SJCRH30 (cell line): ENCODE measurements around the gene SUGCT. TPM values are rescaled to one million over a fixed set of nuclear protein-coding genes. Genes with fewer than 3 reads are reported as not detected.

ENCODE experiments used
- DNase-seq, 2 experiments: peaks; one replicate each; pipeline ENCODE4 v3.0.0-alpha.2; 2015 to 2020
- H3K27ac ChIP-seq: fragments of 250-450 bp; sonication (Bioruptor Pico); 2 replicates; pipeline ENCODE4 v1.5.1; 2020; ENCODE audit warnings: mild to moderate bottlenecking, moderate library complexity
- H3K27me3 ChIP-seq: fragments of 250-450 bp; sonication (Bioruptor Pico); 2 replicates; pipeline ENCODE4 v1.5.1; 2020; ENCODE audit warnings: mild to moderate bottlenecking, moderate library complexity
- H3K36me3 ChIP-seq: fragments of 250-450 bp; sonication (Bioruptor Pico); 2 replicates; pipeline ENCODE4 v1.5.1; 2020; ENCODE audit warnings: mild to moderate bottlenecking, moderate library complexity
- H3K4me1 ChIP-seq: fragments of 250-450 bp; sonication (Bioruptor Pico); 2 replicates; pipeline ENCODE4 v1.5.1; 2020; ENCODE audit warnings: mild to moderate bottlenecking, moderate library complexity
- H3K4me3 ChIP-seq: fragments of 250-450 bp; sonication (Bioruptor Pico); 2 replicates; pipeline ENCODE4 v1.5.1; 2020; ENCODE audit warnings: mild to moderate bottlenecking, moderate library complexity
- H3K9me3 ChIP-seq: fragments of 250-450 bp; sonication (Bioruptor Pico); replicated peaks from 2 replicates; pipeline ENCODE4 v1.5.1; 2020; ENCODE audit warnings: mild to moderate bottlenecking, moderate library complexity
- total RNA-seq: library from RNA; depleted of rRNA; stranded (reverse); fragments of >200 nt; shearing (Covaris generic); gene quantifications from 2 replicates; pipeline ENCODE4 v1.2.3, GENCODE V29; 2014

Gene SUGCT
- total RNA-seq, 1 experiment from 2014 or later = 4.8 TPM

DNA sequence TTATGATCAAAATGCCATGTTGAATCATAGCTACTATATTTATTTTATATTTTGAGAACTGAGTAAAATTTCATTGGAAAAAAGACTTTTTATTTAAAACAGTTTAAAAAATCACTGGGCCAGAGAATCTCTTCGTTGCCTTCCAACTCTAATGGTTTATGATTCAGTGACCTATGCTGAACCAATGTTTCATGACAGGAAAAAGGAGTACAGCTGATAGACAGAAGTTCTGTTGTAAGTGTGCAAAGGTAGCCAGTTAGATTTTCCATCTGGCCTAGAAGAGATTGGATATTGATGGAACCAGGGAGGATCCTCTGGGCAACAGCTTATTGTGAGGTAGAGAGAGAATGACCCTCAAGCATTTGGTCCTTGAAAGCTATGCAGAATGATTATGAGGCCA, 745.8 kb downstream of the SUGCT start:
- no peak for DNase-seq
- H3K4me1 ChIP-seq = no peaks in the 10 kb centered on the region
- H3K27me3 ChIP-seq = no peaks in the 10 kb centered on the region
- H3K9me3 ChIP-seq = no peaks in the 10 kb centered on the region
- H3K4me3 ChIP-seq = no peak overlapping the region
- H3K27ac ChIP-seq = no peak overlapping the region
- no peaks in the 10 kb centered on the region for H3K36me3 ChIP-seq

DNA sequence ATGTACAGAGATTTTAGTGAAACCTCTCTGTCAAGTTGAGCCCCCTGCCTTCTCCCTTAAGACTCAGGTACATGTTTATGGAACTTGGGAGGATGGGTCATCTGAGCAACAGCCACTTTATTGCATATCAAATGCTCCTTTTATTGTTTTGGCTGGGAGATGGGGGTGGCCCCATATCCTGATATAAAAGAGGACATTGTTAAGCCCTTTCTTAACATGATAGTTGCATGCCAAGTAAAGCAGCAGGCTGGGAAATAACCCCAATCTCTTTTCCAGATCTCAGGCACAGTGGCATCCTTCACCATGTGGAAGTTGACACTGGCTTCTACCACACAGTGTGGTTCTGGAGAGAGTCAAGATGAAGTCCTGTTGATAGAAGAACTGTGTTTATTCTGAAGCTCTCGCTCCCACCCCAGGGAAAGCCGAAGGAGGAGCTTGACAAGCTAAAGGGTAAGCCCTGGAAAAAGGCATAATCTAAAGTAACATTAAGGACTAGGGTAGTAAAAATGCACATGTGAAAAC, 746.7 kb downstream of the SUGCT start:
- H3K27ac ChIP-seq = no peak overlapping the region
- H3K27me3 ChIP-seq = no peaks in the 10 kb centered on the region
- DNase-seq = no peak
- no peaks in the 10 kb centered on the region for H3K4me1 ChIP-seq
- no peaks in the 10 kb centered on the region for H3K9me3 ChIP-seq
- H3K36me3 ChIP-seq = no peaks in the 10 kb centered on the region
- no peak overlapping the region for H3K4me3 ChIP-seq

DNA sequence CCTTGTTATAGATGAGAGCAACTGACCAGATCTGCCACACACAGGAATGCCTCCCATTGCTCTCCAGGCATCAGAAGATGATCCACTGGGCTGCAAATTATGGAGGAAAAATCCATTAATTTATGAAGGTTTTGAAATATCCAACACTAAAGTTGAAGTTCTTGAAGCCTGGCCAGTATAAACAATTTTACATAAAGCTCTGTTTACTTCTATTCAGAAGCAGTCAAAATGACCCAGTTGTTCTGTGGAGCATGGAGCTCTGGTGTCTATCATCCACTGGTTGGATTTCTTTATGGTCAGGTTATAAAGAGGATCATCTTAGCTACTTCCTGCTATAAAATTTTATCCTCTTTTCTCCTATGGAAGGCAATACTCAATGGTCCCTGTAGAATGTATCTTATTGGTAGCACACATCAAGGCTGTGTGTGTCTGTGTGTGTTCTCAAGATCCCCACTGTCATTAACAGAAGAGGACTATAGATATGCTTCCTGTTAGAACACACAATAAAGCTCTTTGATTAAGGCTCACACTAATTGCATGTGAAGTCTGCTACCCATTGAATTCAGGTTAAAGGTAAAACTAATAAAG, 747.4 kb downstream of the SUGCT start:
- Histone ChIP-seq H3K27me3 (no peaks in the 10 kb centered on the region), H3K9me3 (no peaks in the 10 kb centered on the region), H3K27ac (no peak overlapping the region), H3K4me1 (no peaks in the 10 kb centered on the region), H3K36me3 (no peaks in the 10 kb centered on the region), H3K4me3 (no peak overlapping the region)
- no peak for DNase-seq

DNA sequence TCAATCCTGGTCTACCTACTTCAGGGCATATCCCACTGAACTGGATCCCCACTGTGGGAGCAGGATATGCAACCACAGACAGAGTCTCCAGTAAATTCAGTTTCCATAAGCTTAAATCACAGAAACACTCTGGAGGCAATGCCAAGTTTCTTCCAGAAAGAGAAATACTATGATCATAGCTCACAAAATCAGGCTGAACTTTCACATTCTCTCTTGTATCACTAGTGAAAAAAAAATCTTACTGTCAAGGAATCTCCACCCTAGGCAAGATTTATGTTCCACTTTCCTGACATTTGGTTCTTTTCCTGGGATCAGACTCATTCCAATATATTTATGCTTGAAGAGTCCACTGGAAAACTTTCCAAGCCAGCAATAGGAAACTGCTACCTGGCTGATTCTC, 749.0 kb downstream of the SUGCT start:
- no peaks in the 10 kb centered on the region for H3K36me3 ChIP-seq
- no peaks in the 10 kb centered on the region for H3K27me3 ChIP-seq
- H3K27ac ChIP-seq = no peak overlapping the region
- no peaks in the 10 kb centered on the region for H3K9me3 ChIP-seq
- H3K4me1 ChIP-seq = no peaks in the 10 kb centered on the region
- DNase-seq = no peak
- H3K4me3 ChIP-seq = no peak overlapping the region

DNA sequence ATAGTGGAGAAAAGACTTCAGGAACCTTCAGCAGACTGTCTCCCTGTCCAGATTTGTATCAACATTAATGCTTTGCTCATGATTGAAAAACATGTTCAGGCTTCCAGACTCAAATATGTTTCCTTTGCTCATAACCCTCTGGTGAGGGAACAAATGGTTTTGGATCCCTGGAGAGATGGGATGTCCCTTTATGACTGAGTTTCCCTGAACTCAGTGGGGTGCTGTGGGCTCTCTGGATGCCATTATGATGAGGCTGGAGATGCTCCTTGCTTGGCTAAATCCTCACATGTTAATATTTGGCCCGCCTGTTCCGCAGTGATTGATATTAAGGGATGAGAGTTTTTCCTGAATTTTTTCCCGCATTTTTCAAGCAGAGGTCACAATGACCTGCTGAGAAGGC, 749.4 kb downstream of the SUGCT start:
- Histone ChIP-seq H3K36me3 (no peaks in the 10 kb centered on the region), H3K4me3 (no peak overlapping the region), H3K27me3 (no peaks in the 10 kb centered on the region), H3K9me3 (no peaks in the 10 kb centered on the region), H3K4me1 (no peaks in the 10 kb centered on the region), H3K27ac (no peak overlapping the region)
- DNase-seq = no peak

DNA sequence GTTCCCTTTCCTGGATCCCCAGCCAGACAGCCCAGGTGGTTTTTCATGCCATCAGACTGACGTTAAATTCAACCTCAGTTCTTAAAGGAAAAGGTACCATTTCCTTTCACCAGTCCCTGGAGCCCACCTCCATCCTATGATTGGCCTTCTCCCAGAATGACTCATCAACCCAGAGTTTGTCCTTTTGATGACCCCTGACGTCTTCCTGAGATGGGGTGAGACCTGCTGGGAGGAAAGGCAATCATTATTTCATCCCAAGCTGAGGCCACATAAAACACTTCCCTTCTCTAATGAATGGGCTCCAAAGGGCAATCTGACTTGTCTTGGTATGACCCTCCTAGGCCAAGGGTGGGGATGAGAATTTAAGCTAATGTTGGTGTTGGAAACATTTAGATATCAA, 750.7 kb downstream of the SUGCT start:
- Histone ChIP-seq H3K9me3 (no peaks in the 10 kb centered on the region), H3K27me3 (no peaks in the 10 kb centered on the region), H3K36me3 (no peaks in the 10 kb centered on the region), H3K27ac (no peak overlapping the region), H3K4me3 (no peak overlapping the region), H3K4me1 (no peaks in the 10 kb centered on the region)
- DNase-seq = peak in 1 of 2 experiments; percentile 15

DNA sequence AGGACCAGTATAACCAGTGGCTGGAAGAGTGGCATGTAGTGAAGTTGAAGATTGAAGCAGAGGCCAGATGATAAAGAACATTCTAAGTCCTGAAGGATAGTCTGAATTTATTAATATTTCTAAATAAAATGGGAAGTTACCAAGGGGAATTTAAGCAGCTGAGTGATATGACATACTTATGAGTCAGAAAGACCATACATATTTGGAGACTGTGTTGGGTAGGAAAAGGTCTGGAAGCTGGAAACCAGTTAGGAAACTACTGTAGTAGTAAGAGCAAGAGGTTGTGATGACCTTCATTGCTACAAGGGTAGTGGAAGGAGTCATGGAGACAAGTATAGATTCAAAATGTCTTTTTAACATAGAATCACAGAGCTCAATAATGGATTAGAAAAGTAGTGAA, 752.3 kb downstream of the SUGCT start:
- H3K27ac ChIP-seq = no peak overlapping the region
- no peak overlapping the region for H3K4me3 ChIP-seq
- H3K27me3 ChIP-seq = no peaks in the 10 kb centered on the region
- DNase-seq = no peak
- no peaks in the 10 kb centered on the region for H3K9me3 ChIP-seq
- H3K4me1 ChIP-seq = no peaks in the 10 kb centered on the region
- H3K36me3 ChIP-seq = no peaks in the 10 kb centered on the region

DNA sequence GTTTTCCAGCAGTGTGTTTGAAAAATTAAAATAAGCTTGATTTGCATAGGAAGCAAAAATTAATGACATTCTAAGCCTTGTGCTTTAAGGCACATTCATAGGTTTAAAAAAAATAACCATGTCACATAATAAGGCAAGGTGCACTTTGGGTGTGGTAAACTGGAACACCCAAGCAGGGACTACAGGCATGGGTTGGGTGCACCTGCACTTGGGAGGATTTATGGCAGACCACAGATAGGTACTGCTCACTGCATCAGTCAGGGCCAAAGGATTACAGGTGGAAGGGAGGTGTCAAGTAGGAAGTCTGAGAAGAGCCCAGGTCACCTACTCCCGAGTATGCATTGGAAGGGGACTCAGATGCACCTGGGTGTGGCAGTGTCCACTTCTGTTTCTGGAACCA, 753.7 kb downstream of the SUGCT start:
- no peaks in the 10 kb centered on the region for H3K4me1 ChIP-seq
- no peaks in the 10 kb centered on the region for H3K36me3 ChIP-seq
- H3K27ac ChIP-seq = no peak overlapping the region
- no peaks in the 10 kb centered on the region for H3K9me3 ChIP-seq
- H3K4me3 ChIP-seq = no peak overlapping the region
- H3K27me3 ChIP-seq = no peaks in the 10 kb centered on the region
- no peak for DNase-seq

DNA sequence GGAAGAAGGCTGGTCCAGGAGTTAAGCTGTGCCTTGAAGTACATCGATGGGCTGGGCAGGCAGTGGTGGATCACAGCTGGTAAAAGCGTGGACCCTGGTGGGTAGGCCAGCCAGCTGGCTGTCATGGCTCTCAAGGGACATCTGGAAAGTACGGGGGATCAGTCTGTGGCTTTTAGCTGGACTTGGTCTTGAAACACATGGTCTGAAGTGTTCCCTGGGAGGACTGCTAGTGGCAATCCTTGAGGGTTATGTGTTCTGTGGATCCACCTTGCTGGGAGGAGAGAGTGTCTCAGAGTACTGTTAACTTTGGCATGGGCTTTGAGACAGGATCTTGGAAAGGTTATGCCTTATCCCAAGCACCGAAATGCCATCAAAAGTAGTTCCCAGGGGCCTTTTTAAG, 754.3 kb downstream of the SUGCT start:
- Histone ChIP-seq H3K9me3 (no peaks in the 10 kb centered on the region), H3K4me3 (no peak overlapping the region), H3K27ac (no peak overlapping the region), H3K27me3 (no peaks in the 10 kb centered on the region), H3K4me1 (no peaks in the 10 kb centered on the region), H3K36me3 (no peaks in the 10 kb centered on the region)
- DNase-seq = no peak

DNA sequence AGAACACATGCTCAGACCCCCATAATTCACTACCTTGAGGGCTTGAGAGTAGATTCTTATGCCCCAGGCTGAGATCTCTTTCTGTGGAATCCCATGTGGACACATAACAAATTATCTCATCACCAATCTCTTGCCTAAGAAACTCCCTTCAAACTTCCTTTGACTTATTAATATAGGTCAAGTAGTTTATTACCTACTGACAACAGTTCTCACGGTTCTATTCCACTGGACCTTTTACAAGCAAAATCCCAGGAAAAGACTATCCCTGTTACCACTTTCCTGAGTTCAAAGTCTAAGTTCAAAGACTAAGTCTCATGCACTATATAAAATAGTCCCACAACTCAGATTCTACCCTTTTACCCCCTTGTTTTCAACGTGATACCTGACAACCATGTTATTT, 754.7 kb downstream of the SUGCT start:
- H3K36me3 ChIP-seq = no peaks in the 10 kb centered on the region
- DNase-seq = no peak
- H3K9me3 ChIP-seq = no peaks in the 10 kb centered on the region
- no peaks in the 10 kb centered on the region for H3K27me3 ChIP-seq
- no peaks in the 10 kb centered on the region for H3K4me1 ChIP-seq
- H3K27ac ChIP-seq = no peak overlapping the region
- no peak overlapping the region for H3K4me3 ChIP-seq

DNA sequence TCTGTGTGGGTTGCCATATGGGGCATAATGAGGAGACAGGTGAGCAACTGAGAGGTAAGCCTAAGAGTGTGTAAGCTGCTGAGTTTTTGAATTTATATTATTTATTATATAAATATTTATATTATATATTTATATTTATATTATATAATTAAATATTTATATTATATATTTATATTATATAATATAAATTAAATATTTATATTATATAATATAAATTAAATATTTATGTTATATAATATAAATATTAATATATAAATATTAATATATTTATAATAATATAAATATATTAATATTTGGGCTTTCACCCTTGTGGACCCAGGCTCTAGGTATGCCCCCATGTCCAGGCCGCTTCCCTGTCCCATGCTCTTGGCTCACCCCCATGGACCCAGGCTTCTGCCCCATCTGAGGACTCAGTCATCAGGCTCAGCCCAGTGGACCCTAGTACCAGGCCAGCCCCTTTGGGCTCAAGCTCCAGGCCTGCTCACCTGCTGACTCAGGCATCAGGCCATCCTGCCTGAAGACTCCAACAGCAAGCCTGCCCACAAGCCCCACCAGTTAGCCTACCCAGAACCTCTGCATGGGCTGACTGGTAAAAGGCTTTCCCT, 755.4 kb downstream of the SUGCT start:
- no peaks in the 10 kb centered on the region for H3K27me3 ChIP-seq
- no peaks in the 10 kb centered on the region for H3K9me3 ChIP-seq
- no peak overlapping the region for H3K27ac ChIP-seq
- DNase-seq = no peak
- H3K4me1 ChIP-seq = no peaks in the 10 kb centered on the region
- H3K4me3 ChIP-seq = no peak overlapping the region
- no peaks in the 10 kb centered on the region for H3K36me3 ChIP-seq

DNA sequence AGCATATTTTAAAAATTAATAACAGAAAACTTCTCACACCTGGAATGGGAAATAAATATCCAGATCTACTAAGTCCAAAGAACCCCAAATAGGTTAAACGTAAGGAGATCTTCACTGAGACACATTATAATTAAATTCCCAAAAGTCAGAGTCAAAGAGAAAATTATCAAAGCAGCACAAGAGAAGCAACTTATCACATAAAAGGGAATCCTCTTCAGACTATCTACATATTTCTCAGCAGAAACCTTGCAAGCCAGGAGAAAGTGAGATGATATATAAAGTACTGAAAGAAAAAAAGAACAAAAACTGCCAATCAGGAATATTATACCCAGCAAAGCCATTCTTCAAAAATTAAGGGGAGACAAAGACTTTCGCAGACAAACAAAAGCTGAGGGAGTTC, 756.4 kb downstream of the SUGCT start:
- Histone ChIP-seq H3K4me1 (no peaks in the 10 kb centered on the region), H3K36me3 (no peaks in the 10 kb centered on the region), H3K9me3 (no peaks in the 10 kb centered on the region), H3K27ac (no peak overlapping the region), H3K27me3 (no peaks in the 10 kb centered on the region), H3K4me3 (no peak overlapping the region)
- DNase-seq = no peak

DNA sequence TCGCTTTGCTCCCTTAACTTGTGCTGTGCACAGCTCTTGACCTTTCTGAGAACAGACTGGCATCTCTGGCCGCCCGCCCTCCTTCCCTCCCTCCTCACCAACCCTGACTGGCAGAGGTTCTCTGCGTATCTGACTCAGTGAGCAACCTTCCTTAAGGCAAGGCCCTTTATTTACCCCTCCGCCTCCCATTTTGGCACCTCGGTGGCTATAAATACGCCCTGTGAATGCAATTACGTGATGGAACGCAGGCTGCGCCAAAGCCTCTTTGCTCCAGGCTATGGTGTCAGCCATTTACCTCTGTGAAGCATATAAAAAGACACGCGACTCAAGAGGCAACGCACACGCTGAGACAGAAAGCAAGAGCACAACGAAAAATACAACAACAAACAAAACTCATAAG, 764.3 kb downstream of the SUGCT start:
- Histone ChIP-seq H3K4me1 (no peaks in the 10 kb centered on the region), H3K27ac (no peak overlapping the region), H3K36me3 (no peaks in the 10 kb centered on the region), H3K4me3 (no peak overlapping the region), H3K9me3 (no peaks in the 10 kb centered on the region), H3K27me3 (no peaks in the 10 kb centered on the region)
- DNase-seq = no peak

DNA sequence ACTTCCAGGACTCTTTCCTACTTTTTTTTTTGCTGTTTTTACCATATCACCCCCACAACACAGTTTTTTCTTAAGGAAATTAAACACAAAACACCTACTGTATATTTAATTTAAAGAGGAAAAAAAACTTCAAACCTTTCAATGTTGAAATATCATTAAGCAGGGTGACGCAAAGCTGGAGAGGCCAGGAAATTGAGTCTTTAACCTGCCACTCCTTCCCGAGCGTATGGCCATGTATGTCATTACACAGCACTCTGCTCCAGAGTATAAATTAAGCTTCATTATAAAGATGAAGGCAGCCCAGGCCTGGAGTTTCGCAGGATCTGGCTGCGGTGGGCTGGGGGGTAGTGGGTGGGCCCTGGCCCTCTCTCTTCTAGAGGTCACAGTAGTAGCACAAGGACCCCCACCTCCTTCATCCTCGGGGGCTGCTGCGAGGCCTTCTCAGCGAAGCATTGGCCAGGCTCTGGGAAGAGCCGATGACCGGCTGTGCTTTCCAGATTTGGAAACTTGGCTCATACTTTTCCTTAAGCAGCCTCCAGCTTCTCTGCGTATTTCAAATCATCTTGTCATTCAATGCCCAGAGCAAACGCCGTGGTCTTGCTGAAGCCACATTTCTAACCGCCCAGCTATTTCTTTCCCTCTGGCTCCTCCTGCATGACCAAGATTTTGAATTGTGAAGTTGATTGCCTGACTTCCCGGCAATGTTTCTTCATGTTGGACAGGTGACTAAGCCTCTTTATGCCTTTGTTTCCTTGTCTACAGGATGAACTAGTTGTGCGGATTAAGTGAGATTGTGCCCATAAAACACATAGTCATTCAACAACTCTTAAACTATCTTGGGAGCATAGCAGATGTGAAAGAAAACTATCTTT, 765.1 kb downstream of the SUGCT start:
- Histone ChIP-seq H3K27me3 (no peaks in the 10 kb centered on the region), H3K4me1 (no peaks in the 10 kb centered on the region)
- no peak for DNase-seq

DNA sequence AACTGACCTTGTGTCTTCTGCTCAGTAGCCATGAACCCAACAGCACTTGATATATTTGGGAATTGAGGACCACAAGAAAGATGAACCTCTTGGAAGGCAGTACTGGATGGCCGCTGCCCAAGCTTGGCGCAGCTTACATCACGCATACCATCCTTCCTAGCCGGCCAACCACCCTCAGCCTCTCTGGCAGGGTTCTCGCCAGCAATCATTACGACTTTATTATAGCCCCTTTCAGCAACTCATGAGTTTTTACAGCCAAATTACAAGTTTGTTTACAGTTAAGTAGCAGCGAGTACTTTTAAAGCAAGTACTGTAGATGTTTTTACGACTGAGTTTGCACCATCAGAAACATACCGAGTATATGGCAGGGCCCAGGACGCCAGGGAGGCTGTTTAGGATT, 769.1 kb downstream of the SUGCT start:
- Histone ChIP-seq H3K36me3 (no peaks in the 10 kb centered on the region), H3K9me3 (no peaks in the 10 kb centered on the region), H3K4me3 (no peak overlapping the region), H3K4me1 (no peaks in the 10 kb centered on the region), H3K27ac (no peak overlapping the region), H3K27me3 (no peaks in the 10 kb centered on the region; the same call in 1 of the 2 replicates)
- no peak for DNase-seq

More for the DNA sequence above, 765.1 kb downstream of the SUGCT start:
- H3K36me3 ChIP-seq = no peaks in the 10 kb centered on the region
- H3K9me3 ChIP-seq = no peaks in the 10 kb centered on the region
- H3K4me3 ChIP-seq = no peak overlapping the region
- no peak overlapping the region for H3K27ac ChIP-seq
